Heart right ventricle (tissue), 16 donors: ENCODE results near the gene KIAA0825. TPM values are rescaled to one million over a fixed set of nuclear protein-coding genes. Genes with fewer than 3 reads are reported as not detected.

ENCODE experiments used
- ATAC-seq, 8 donors: fragments of 200-7000 bp; cut with Tn5 transposase; one replicate each; pipeline ENCODE4 v1.9.1; 2020; ENCODE audit warnings: mild to moderate bottlenecking in 8 of 8, moderate library complexity in 8 of 8, moderate number of reproducible peaks in 1 of 8
- DNase-seq, 2 donors: peaks; one replicate each; pipeline ENCODE4 v3.0.0-alpha.2; 2020
- H3K27ac ChIP-seq, 10 donors: fragments of 200-600 bp; sonication (generic) in 2 of 10; one replicate each; pipeline versions ENCODE4 v1.5.0 to v1.8.0; 2020 to 2022; ENCODE audit warnings: mild to moderate bottlenecking in 3 of 10
- H3K27me3 ChIP-seq, 7 donors: fragments of 200-600 bp; one replicate each; pipeline ENCODE4 v1.8.0; 2021 to 2022; ENCODE audit warnings: mild to moderate bottlenecking in 2 of 7
- H3K36me3 ChIP-seq, 9 donors: fragments of 200-600 bp; sonication (generic) in 1 of 9; one replicate each; pipeline versions ENCODE4 v1.5.0 to v1.8.0; 2020 to 2022; ENCODE audit warnings: mild to moderate bottlenecking in 2 of 9
- H3K4me1 ChIP-seq, 9 donors: fragments of 200-600 bp; sonication (generic) in 1 of 9; one replicate each; pipeline versions ENCODE4 v1.5.0 to v1.8.0; 2020 to 2022; ENCODE audit warnings: mild to moderate bottlenecking in 4 of 9
- H3K4me3 ChIP-seq, 10 donors: fragments of 200-600 bp; sonication (generic) in 2 of 10; one replicate each; pipeline versions ENCODE4 v1.5.0 to v1.8.0; 2020 to 2022; ENCODE audit warnings: mild to moderate bottlenecking in 7 of 10, moderate library complexity in 2 of 10
- H3K9me3 ChIP-seq, 11 donors: fragments of 200-600 bp in 10 of 11; sonication (generic) in 2 of 11; one replicate each; pipeline versions ENCODE4 v1.5.0 to v1.8.0; 2013 to 2022; ENCODE audit warnings: mild to moderate bottlenecking in 2 of 11, control low read depth in 1 of 11, moderate library complexity in 1 of 11
- CTCF ChIP-seq, 9 donors: fragments of 200-600 bp; sonication (generic) in 2 of 9; IDR thresholded peaks; one replicate each; pipeline versions ENCODE4 v1.5.0 to v1.8.0; 2021 to 2022; ENCODE audit warnings: antibody characterized with exemption in 9 of 9, mild to moderate bottlenecking in 5 of 9, moderate library complexity in 1 of 9
- WGBS, 2 donors: extraction: QIAGEN DNeasy Blood & Tissue Kit; methylation state at CpG; one replicate each; pipeline ENCODE4 v1.1.7; 2013; ENCODE audit warnings: inconsistent platforms in 1 of 2; 5-methylcytosine and 5-hydroxymethylcytosine counted together
- intact Hi-C, 10 donors: fragments of 100-400 bp; cut with DNase I; formaldehyde crosslinking; loops; one replicate each; pipeline versions ENCODE4 v1.11.1 to v1.14.2; 2022
- polyA plus RNA-seq, 2 donors: library from polyadenylated mRNA; stranded (reverse); fragments of 200-250 nt; gene quantifications; one replicate each; pipeline ENCODE4 v1.2.3, GENCODE V29; 2013
- total RNA-seq, 10 donors: library from RNA; stranded (reverse); fragmentation: NEBNext Ultra II Directional in 3 of 10; extraction: Animal tissue kit (Norgen Biotek cat#: 25700) in 3 of 10; gene quantifications; one replicate each; pipeline versions ENCODE4 v1.2.1 to v1.2.4, GENCODE V29; 2021 to 2023
- donor health status: Arrhythmogenic right ventricular cardiomyopathy.
- donor health status: ischemic (EF 13 %, LVEDD 7.1; RV severe dilation, severe dysfunction).
- donor health status: healthy with polysubstance abuse.
- donor health status: DM: no; HTN: yes; CAD: no.
- donor health status: DM: no; HTN: no; CAD: no.
- donor health status: ischemic (EF 25% LVEDD 6.9; RV normal size, moderate dysfunction).
- donor health status: ischemic (EF 25% LVEDD 5.7; RV mildly dilated, moderate dysfunction).
- donor health status: healthy.
- donor health status: DM: yes; HTN: yes; CAD: no.
- donor health status: Ischemic cardiomyopathy.
- donor health status: ischemic (EF 35%, LVEDD 5.7; RV mildly dilated, moderate dysfunction).
- donor health status: nonischemic (EF 11% LVEDD 7.7; RV severe dilation, severe dysfunction).
- donor health status: DM: yes; HTN: yes; CAD: no.
- donor health status: PGD.
- donor health status: ischemic (EF 29% LVEDD 5.4; RV normal size, mild dysfunction).
- donor health status: nonischemic (EF 23%, LVEDD 6.1; RV moderate dilation, normal function).

The KIAA0825 gene
- total and polyA plus RNA-seq, 12 donors = 0.36 to 3.5 (median 2.4) TPM

GRCh38 chr5:94188725-94189124, 429.7 kb downstream of the KIAA0825 start:
- WGBS, 2 donors = 74 to 83% methylated on average over 2 of the region's 2 CpGs
- no peak for TF ChIP-seq CTCF (IDR thresholded peaks at IDR 0.05)
- no peak for ATAC-seq

GRCh38 chr5:94184870-94185269, 433.5 kb downstream of the KIAA0825 start:
- no peaks in the 10 kb centered on the region for H3K27me3 ChIP-seq
- no peaks in the 10 kb centered on the region for H3K4me1 ChIP-seq
- intact Hi-C loops = no loop called here
- H3K4me3 ChIP-seq = no peak overlapping the region
- no peak for ATAC-seq
- TF ChIP-seq CTCF (IDR thresholded peaks at IDR 0.05) = no peak
- 44% methylated on average over 1 of the region's 1 CpG for WGBS, 2 donors
- DNase-seq = no peak
- peaks cover 0 to 10% (median 0%) of the 10 kb centered on the region in 11 donors for H3K9me3 ChIP-seq
- no peak overlapping the region for H3K27ac ChIP-seq
- H3K36me3 ChIP-seq = no peaks in the 10 kb centered on the region

More at GRCh38 chr5:94188725-94189124, 429.7 kb downstream of the KIAA0825 start:
- intact Hi-C loops = no loop called here
- H3K27ac ChIP-seq = no peak overlapping the region
- no peak overlapping the region for H3K4me3 ChIP-seq
- no peak for DNase-seq
- no peaks in the 10 kb centered on the region for H3K27me3 ChIP-seq
- H3K4me1 ChIP-seq = no peaks in the 10 kb centered on the region
- peaks cover 0 to 10% (median 0%) of the 10 kb centered on the region in 11 donors for H3K9me3 ChIP-seq
- no peaks in the 10 kb centered on the region for H3K36me3 ChIP-seq

- TF ChIP-seq CTCF (IDR thresholded peaks at IDR 0.05) = no peak
- Histone ChIP-seq H3K36me3 (no peaks in the 10 kb centered on the region), H3K27me3 (no peaks in the 10 kb centered on the region), H3K4me3 (no peak overlapping the region), H3K4me1 (no peaks in the 10 kb centered on the region), H3K27ac (no peak overlapping the region), H3K9me3 (no peaks in the 10 kb centered on the region)
- DNase-seq = no peak
- no peak for ATAC-seq
- intact Hi-C loops = no loop called here
- WGBS, 2 donors = 41 to 43% methylated on average over 2 of the region's 2 CpGs
Measured at GRCh38 chr5:94181895-94182294, 436.5 kb downstream of the KIAA0825 start.

GRCh38 chr5:94180761-94181160, 437.6 kb downstream of the KIAA0825 start:
- H3K4me3 ChIP-seq = no peak overlapping the region
- intact Hi-C loops = no loop called here
- H3K27ac ChIP-seq = no peak overlapping the region
- ATAC-seq = no peak
- H3K9me3 ChIP-seq = no peaks in the 10 kb centered on the region
- H3K27me3 ChIP-seq = no peaks in the 10 kb centered on the region
- TF ChIP-seq CTCF (IDR thresholded peaks at IDR 0.05) = no peak
- no peak for DNase-seq
- no peaks in the 10 kb centered on the region for H3K4me1 ChIP-seq
- H3K36me3 ChIP-seq = no peaks in the 10 kb centered on the region
